ENCODE results near the gene SLC5A12.

Gene SLC5A12

GRCh38 chr11:26749927-26750326, 28.1 kb upstream of the SLC5A12 start:
- no peaks in the 10 kb centered on the region for H3K4me1 ChIP-seq (ENCODE audit: control insufficient read depth, insufficient read depth, low read length)
- no peak overlapping the region for H3K4me3 ChIP-seq (ENCODE audit: low read depth, low read length)
- H3K27ac ChIP-seq (ENCODE audit: low read depth, low read length): no peak overlapping the region
- H3K9me3 ChIP-seq (ENCODE audit: control insufficient read depth, insufficient read depth, low read length): no peaks in the 10 kb centered on the region
- H3K36me3 ChIP-seq (ENCODE audit: control insufficient read depth, insufficient read depth, low read length): no peaks in the 10 kb centered on the region
- no peaks in the 10 kb centered on the region for H3K27me3 ChIP-seq (ENCODE audit: control insufficient read depth, insufficient read depth, low read length)
- no peak overlapping the region for H3K9ac ChIP-seq (ENCODE audit: low read depth, low read length)

GRCh38 chr11:26743622-26744021, 21.8 kb upstream of the SLC5A12 start:
- H3K4me3 ChIP-seq (ENCODE audit: low read depth, low read length): no peak overlapping the region
- no peaks in the 10 kb centered on the region for H3K27me3 ChIP-seq (ENCODE audit: control insufficient read depth, insufficient read depth, low read length)
- H3K27ac ChIP-seq (ENCODE audit: low read depth, low read length): no peak overlapping the region
- no peak overlapping the region for H3K9ac ChIP-seq (ENCODE audit: low read depth, low read length)
- H3K4me1 ChIP-seq (ENCODE audit: control insufficient read depth, insufficient read depth, low read length): peaks cover 4% of the 10 kb centered on the region
- no peaks in the 10 kb centered on the region for H3K9me3 ChIP-seq (ENCODE audit: control insufficient read depth, insufficient read depth, low read length)
- no peaks in the 10 kb centered on the region for H3K36me3 ChIP-seq (ENCODE audit: control insufficient read depth, insufficient read depth, low read length)

GRCh38 chr11:26742966-26743365, 21.1 kb upstream of the SLC5A12 start:
- Histone ChIP-seq H3K36me3 (ENCODE audit: control insufficient read depth, insufficient read depth, low read length) (no peaks in the 10 kb centered on the region), H3K4me3 (ENCODE audit: low read depth, low read length) (no peak overlapping the region), H3K9me3 (ENCODE audit: control insufficient read depth, insufficient read depth, low read length) (no peaks in the 10 kb centered on the region), H3K27ac (ENCODE audit: low read depth, low read length) (no peak overlapping the region), H3K27me3 (ENCODE audit: control insufficient read depth, insufficient read depth, low read length) (no peaks in the 10 kb centered on the region), H3K9ac (ENCODE audit: low read depth, low read length) (no peak overlapping the region), H3K4me1 (ENCODE audit: control insufficient read depth, insufficient read depth, low read length) (peaks cover 4% of the 10 kb centered on the region)

- Histone ChIP-seq H3K9ac (ENCODE audit: low read depth, low read length) (no peak overlapping the region), H3K4me3 (ENCODE audit: low read depth, low read length) (no peak overlapping the region), H3K9me3 (ENCODE audit: control insufficient read depth, insufficient read depth, low read length) (no peaks in the 10 kb centered on the region), H3K27ac (ENCODE audit: low read depth, low read length) (no peak overlapping the region), H3K27me3 (ENCODE audit: control insufficient read depth, insufficient read depth, low read length) (no peaks in the 10 kb centered on the region), H3K4me1 (ENCODE audit: control insufficient read depth, insufficient read depth, low read length) (peaks cover 4% of the 10 kb centered on the region), H3K36me3 (ENCODE audit: control insufficient read depth, insufficient read depth, low read length) (no peaks in the 10 kb centered on the region)
These were observed 19.2 kb upstream of the SLC5A12 start for GRCh38 chr11:26741036-26741435.

- Histone ChIP-seq H3K9me3 (ENCODE audit: control insufficient read depth, insufficient read depth, low read length) (no peaks in the 10 kb centered on the region), H3K27ac (ENCODE audit: low read depth, low read length) (no peak overlapping the region), H3K27me3 (ENCODE audit: control insufficient read depth, insufficient read depth, low read length) (no peaks in the 10 kb centered on the region), H3K9ac (ENCODE audit: low read depth, low read length) (no peak overlapping the region), H3K4me3 (ENCODE audit: low read depth, low read length) (no peak overlapping the region), H3K36me3 (ENCODE audit: control insufficient read depth, insufficient read depth, low read length) (no peaks in the 10 kb centered on the region), H3K4me1 (ENCODE audit: control insufficient read depth, insufficient read depth, low read length) (peaks cover 4% of the 10 kb centered on the region)
These were observed 17.7 kb upstream of the SLC5A12 start for GRCh38 chr11:26739366-26740073.

- Histone ChIP-seq H3K27ac (ENCODE audit: low read depth, low read length) (no peak overlapping the region), H3K4me3 (ENCODE audit: low read depth, low read length) (no peak overlapping the region), H3K9ac (ENCODE audit: low read depth, low read length) (no peak overlapping the region), H3K27me3 (ENCODE audit: control insufficient read depth, insufficient read depth, low read length) (no peaks in the 10 kb centered on the region), H3K36me3 (ENCODE audit: control insufficient read depth, insufficient read depth, low read length) (no peaks in the 10 kb centered on the region), H3K9me3 (ENCODE audit: control insufficient read depth, insufficient read depth, low read length) (no peaks in the 10 kb centered on the region), H3K4me1 (ENCODE audit: control insufficient read depth, insufficient read depth, low read length) (no peaks in the 10 kb centered on the region)
These were observed 12.8 kb upstream of the SLC5A12 start for GRCh38 chr11:26734691-26735090.

GRCh38 chr11:26731084-26731456, 9.2 kb upstream of the SLC5A12 start:
- no peaks in the 10 kb centered on the region for H3K9me3 ChIP-seq (ENCODE audit: control insufficient read depth, insufficient read depth, low read length)
- no peak overlapping the region for H3K4me3 ChIP-seq (ENCODE audit: low read depth, low read length)
- H3K4me1 ChIP-seq (ENCODE audit: control insufficient read depth, insufficient read depth, low read length): no peaks in the 10 kb centered on the region
- H3K27me3 ChIP-seq (ENCODE audit: control insufficient read depth, insufficient read depth, low read length): no peaks in the 10 kb centered on the region
- H3K36me3 ChIP-seq (ENCODE audit: control insufficient read depth, insufficient read depth, low read length): no peaks in the 10 kb centered on the region
- H3K9ac ChIP-seq (ENCODE audit: low read depth, low read length): no peak overlapping the region
- H3K27ac ChIP-seq (ENCODE audit: low read depth, low read length): no peak overlapping the region

GRCh38 chr11:26730414-26731083, 8.7 kb upstream of the SLC5A12 start:
- H3K27ac ChIP-seq (ENCODE audit: low read depth, low read length): no peak overlapping the region
- no peaks in the 10 kb centered on the region for H3K27me3 ChIP-seq (ENCODE audit: control insufficient read depth, insufficient read depth, low read length)
- H3K36me3 ChIP-seq (ENCODE audit: control insufficient read depth, insufficient read depth, low read length): no peaks in the 10 kb centered on the region
- no peak overlapping the region for H3K4me3 ChIP-seq (ENCODE audit: low read depth, low read length)
- no peak overlapping the region for H3K9ac ChIP-seq (ENCODE audit: low read depth, low read length)
- no peaks in the 10 kb centered on the region for H3K9me3 ChIP-seq (ENCODE audit: control insufficient read depth, insufficient read depth, low read length)
- no peaks in the 10 kb centered on the region for H3K4me1 ChIP-seq (ENCODE audit: control insufficient read depth, insufficient read depth, low read length)

- Histone ChIP-seq H3K9me3 (ENCODE audit: control insufficient read depth, insufficient read depth, low read length) (no peaks in the 10 kb centered on the region), H3K36me3 (ENCODE audit: control insufficient read depth, insufficient read depth, low read length) (no peaks in the 10 kb centered on the region), H3K27ac (ENCODE audit: low read depth, low read length) (no peak overlapping the region), H3K9ac (ENCODE audit: low read depth, low read length) (no peak overlapping the region), H3K4me3 (ENCODE audit: low read depth, low read length) (no peak overlapping the region), H3K27me3 (ENCODE audit: control insufficient read depth, insufficient read depth, low read length) (no peaks in the 10 kb centered on the region), H3K4me1 (ENCODE audit: control insufficient read depth, insufficient read depth, low read length) (no peaks in the 10 kb centered on the region)
These were observed 7.4 kb upstream of the SLC5A12 start for GRCh38 chr11:26729284-26729683.

GRCh38 chr11:26726960-26727359, 5.1 kb upstream of the SLC5A12 start:
- Histone ChIP-seq H3K4me1 (ENCODE audit: control insufficient read depth, insufficient read depth, low read length) (no peaks in the 10 kb centered on the region), H3K9ac (ENCODE audit: low read depth, low read length) (no peak overlapping the region), H3K4me3 (ENCODE audit: low read depth, low read length) (no peak overlapping the region), H3K9me3 (ENCODE audit: control insufficient read depth, insufficient read depth, low read length) (no peaks in the 10 kb centered on the region), H3K27ac (ENCODE audit: low read depth, low read length) (no peak overlapping the region), H3K36me3 (ENCODE audit: control insufficient read depth, insufficient read depth, low read length) (no peaks in the 10 kb centered on the region), H3K27me3 (ENCODE audit: control insufficient read depth, insufficient read depth, low read length) (no peaks in the 10 kb centered on the region)

GRCh38 chr11:26719998-26720397, 1.9 kb downstream of the SLC5A12 start:
- no peaks in the 10 kb centered on the region for H3K27me3 ChIP-seq (ENCODE audit: control insufficient read depth, insufficient read depth, low read length)
- H3K9me3 ChIP-seq (ENCODE audit: control insufficient read depth, insufficient read depth, low read length): no peaks in the 10 kb centered on the region
- no peaks in the 10 kb centered on the region for H3K36me3 ChIP-seq (ENCODE audit: control insufficient read depth, insufficient read depth, low read length)
- no peaks in the 10 kb centered on the region for H3K4me1 ChIP-seq (ENCODE audit: control insufficient read depth, insufficient read depth, low read length)
- no peak overlapping the region for H3K9ac ChIP-seq (ENCODE audit: low read depth, low read length)
- H3K4me3 ChIP-seq (ENCODE audit: low read depth, low read length): no peak overlapping the region
- H3K27ac ChIP-seq (ENCODE audit: low read depth, low read length): no peak overlapping the region

Data from HUES48 (cell line).